GM18867 (cell line): ENCODE measurements around the gene OR8B3.
"Not testable (repeated sequence)": the region's sequence is repeated elsewhere in the genome, so short reads cannot be mapped to it uniquely, and the experiment has no call there.

Experiments
- ATAC-seq: cut with Tn5 transposase; IDR thresholded peaks from one replicate; pipeline ENCODE4 v1.9.1; 2021; ENCODE audit warnings: mild to moderate bottlenecking, moderate library complexity; ENCODE audit not compliant: unreplicated experiment

The OR8B3 gene, protein sequence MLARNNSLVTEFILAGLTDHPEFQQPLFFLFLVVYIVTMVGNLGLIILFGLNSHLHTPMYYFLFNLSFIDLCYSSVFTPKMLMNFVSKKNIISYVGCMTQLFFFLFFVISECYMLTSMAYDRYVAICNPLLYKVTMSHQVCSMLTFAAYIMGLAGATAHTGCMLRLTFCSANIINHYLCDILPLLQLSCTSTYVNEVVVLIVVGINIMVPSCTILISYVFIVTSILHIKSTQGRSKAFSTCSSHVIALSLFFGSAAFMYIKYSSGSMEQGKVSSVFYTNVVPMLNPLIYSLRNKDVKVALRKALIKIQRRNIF

DNA sequence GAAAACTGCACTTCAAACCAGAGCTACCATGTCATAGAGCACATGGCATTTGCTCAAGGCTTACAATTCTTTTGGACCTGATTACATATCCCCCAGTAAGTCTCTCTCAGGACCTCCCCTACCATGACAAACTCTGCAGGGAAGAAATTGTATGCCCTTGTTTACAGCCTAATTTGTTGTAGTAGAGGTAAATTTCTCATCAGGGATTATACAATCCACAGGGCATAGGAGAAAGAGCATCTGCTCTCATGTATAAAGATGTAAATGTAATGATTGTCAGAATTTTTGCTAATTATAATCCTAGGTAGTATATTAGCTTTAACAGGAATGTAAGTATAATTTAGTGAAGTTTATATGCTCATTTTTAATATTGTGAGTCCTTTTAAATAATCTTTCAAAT, at the start of gene OR8B3:
OR8B3 (minus strand) TSS at position 101 of the 400 bp plus-strand sequence. CDS start 1,673 bp downstream, outside the sequence.
- no peak for ATAC-seq

DNA sequence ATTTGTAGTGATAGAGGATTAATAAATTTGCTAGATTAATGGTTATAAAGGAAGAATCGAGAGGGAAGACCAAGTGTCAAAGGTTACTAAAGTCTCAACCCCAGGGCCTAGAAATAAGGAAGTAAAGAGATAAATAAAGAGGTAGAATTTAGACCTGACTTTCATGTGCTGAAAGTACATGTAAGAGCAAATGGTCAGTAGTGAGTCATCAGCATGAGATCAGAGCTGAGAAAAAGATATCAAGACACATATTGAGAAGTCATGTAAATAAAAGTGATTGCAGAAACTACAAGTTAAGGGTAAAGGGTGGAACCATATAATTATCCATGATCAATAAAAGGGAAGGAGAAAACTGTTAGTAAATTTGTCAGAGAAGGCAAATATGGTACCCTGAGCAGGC, 48.1 kb upstream of the OR8B3 start:
- ATAC-seq = no peak

DNA sequence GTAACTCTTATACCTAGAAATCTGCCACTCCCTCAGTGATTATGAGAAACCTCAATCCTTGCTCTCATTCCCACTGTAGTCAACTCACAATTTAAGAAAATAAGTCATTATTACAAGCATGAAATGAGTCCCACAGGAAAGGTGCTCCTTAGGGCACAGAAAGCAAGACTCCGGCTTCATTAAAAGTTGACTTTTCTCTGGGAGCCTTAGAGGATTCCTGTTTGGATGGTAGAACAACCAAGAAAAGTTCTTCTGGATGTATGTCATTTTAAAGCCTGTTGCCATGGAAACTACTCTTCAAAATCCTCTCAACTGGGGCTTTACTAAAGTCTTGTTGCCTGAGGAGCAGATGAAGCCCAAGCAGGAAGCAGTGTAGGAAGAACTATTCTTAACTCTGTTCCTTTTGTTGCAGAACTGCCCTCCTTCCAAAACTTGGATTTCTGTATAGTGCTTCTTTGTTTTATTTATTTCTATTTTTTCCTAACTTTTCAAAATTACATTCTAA, 46.9 kb upstream of the OR8B3 start, which contains the start of gene OR8B8:
OR8B8 (minus strand) TSS at position 51 of the 505 bp plus-strand sequence. CDS start 4,611 bp downstream, outside the sequence.
- ATAC-seq = no peak

DNA sequence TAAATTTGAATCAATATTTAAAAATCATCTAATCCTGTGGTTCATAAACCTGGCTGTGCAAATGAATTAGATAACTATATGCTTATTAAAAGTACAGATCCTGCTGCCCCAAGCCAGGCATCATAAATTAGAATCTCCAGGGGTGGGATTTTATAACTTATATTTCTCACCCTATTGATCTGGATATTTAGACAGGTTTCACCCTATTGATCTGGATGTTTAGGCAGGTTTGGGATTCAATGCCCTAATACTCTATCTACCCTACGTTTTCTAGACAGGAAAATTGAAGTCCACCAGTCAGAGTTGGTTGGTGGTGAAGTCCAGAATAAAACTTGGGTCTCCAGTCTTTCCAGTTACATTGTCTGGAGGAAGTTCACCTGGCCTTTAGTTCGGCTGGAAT, 44.0 kb upstream of the OR8B3 start:
- ATAC-seq = no peak

DNA sequence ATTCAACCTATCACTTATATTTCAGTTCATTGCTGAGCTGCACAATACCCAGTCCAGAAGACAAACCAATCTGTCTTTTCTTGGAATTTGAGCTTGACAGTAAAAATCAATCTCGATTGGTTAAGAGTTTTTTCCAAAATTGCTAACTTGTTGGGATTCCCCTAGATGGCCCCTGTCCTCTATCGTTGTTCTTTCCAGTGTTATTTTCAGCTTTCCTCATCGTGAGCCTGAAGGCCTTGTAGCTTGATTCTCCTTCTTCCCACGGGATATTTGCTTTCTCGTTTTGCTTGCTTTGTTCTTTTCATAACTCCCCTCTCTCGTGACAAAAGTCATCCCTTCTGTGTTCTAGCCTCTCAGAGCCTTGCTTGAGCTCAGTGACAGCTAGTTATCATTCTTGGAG, 43.6 kb upstream of the OR8B3 start:
- ATAC-seq = no peak

DNA sequence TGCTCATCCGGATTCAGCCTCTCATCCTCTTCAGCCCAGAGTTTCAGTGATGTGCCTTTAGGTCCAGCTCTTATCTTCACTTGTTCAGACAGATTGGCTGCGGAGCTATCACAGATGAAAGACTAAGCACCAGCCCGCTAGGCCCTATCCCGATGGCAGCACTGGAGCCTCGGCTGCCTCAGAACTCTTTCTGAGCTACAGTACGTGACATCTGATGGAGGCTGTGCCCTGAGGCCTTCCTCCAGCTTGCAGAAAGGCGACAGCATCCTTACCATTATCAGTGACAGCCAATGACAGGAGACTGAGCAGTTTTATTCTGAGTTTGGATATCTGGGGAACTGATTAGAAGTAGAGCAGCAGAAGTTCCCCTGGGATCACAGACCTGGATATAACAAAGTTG, 42.7 kb upstream of the OR8B3 start:
- ATAC-seq = no peak

DNA sequence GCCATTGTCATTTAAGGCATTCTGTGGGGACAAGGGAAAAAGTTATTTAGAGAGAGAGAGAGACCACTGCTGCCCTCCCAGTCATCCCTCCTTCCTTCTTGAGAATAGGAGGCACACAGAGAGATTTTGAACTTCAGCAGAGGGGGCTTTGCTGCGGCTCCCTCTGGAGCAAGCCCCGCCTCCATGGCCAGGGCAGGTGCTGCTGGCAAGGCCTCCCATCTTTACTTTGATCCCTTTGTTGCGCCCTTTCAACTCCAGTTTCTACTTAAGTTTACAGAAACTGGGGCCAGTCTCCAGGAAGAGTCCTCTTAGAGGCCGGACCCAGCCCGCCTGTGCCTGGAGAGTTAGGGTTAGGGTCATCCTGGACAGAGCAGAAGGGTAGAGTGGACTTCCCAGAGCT, 42.3 kb upstream of the OR8B3 start:
- no peak for ATAC-seq

DNA sequence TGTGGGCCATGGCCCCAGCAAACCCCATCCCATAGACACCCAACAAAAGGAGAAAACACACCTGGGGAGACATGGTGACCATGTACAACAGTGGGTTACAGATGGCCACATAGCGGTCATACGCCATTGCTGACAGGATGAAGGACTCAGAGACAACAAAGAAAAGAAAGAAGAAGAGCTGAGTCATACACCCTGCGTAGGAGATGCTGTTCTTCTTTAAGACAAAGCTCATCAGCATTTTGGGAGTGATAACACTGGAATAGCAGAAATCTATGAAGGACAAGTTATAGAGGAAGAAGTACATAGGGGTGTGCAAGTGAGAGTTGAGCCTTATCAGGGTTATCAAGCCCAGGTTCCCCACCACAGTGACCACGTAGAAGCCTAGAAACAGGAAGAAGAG, 41.8 kb upstream of the OR8B3 start:
- no peak for ATAC-seq

DNA sequence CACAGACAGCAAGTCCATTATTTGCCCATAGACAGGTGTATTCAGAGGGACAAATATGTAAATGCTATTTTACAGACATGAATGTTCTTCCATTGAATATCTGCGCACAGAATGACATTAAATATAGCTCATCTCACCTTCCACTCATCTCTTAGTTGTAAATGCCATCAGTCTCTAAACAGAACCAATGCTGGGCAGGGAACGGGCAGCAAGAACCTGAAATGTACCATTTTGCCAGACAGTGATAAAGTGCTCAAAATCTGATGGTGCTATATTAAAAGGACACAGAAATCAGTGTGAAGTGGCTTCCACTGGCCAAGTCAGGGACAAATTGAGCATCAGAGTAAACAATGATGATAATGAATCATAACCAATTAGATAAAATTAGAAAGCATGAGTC, 35.9 kb upstream of the OR8B3 start:
- ATAC-seq = no peak

DNA sequence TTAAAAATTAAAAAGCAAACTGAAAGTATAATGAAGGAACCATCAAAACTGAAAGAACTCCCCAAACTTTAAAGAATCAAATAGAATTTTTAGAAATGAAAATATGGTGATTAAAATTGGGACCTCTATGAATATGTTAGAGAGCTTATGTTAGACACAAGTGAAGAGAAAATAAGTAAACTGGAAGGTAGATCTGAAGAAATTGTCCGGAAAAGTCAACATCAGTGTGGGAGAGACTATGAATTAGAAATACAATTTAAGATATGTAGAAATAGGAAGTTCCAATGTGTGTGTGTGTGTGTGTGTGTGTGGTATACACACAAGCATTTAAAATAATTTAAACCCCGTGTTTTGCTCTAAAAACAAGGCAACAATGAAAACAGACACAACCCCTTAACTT, 30.8 kb upstream of the OR8B3 start:
- ATAC-seq = no peak

DNA sequence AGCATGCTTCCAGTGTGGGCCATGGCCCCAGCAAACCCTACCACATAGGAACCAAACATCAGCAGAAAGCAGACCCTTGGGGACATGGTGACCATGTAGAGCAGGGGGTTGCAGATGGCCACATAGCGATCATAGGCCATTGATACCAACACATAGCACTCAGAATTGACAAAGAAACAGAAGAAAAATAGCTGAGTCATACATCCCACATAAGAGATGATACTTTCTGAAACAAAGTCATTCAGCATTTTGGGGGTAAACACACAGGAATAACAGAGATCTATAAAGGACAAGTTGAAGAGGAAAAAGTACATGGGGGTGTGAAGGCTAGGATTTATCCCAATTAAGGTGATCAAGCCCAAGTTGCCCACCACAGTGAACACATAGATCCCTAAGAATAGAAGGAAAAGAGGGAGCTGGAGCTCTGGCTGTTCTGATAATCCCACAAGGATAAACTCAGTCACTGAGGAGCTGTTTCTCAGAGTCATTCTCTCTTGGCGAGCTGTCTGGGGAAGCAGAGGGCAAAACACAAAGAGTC, 25.6 kb upstream of the OR8B3 start, which contains the start of gene OR8B4:
OR8B4 (minus strand) TSS at position 488 of the 538 bp plus-strand sequence; CDS start at position 488, 0 bp downstream.
- ATAC-seq = no peak

DNA sequence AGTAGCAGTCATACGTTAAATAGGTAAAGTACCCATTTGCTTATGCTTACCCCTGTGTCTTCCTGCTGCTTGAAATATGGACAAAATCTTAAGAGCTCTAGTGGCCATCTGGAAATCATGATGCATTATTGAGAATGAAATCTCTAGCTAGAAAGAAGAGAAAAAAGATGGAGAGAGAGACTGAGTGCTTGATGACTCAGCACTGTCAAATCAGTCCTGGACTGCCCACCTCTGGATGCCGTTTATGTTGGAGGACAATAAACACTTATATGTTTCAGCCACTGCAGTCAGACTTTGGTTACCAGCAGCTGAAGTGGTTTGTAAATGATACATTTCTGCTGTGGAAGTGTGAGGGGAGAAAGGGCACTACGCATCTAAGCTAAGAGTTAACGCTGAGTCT, 22.2 kb upstream of the OR8B3 start:
- no peak for ATAC-seq

DNA sequence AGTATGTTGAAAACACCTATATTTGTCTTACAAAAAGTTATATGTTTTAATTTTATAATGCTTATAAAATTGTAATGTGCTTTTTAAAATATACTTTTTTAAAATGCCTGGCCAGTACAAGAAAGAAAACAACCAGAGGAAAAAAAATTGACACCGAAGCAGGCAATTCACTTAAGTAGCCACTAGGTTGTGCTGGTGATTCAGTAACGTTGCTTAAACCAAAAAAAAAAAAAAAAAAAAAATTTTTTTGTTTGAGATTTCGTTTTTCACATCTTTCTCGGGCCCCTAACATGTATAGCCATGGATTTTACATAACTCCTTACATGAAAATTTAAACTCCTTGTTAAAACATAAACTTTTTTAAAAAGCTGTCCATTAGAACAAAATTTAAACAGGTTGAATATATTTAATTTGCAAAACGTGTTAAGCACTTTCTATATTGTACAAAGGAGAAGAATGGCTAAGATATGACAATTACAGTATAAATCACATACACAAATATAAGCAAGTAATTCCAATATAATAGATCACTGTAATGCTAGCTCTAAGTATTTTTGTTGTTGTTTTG, 16.6 kb upstream of the OR8B3 start:
- peak; percentile 65 for ATAC-seq

DNA sequence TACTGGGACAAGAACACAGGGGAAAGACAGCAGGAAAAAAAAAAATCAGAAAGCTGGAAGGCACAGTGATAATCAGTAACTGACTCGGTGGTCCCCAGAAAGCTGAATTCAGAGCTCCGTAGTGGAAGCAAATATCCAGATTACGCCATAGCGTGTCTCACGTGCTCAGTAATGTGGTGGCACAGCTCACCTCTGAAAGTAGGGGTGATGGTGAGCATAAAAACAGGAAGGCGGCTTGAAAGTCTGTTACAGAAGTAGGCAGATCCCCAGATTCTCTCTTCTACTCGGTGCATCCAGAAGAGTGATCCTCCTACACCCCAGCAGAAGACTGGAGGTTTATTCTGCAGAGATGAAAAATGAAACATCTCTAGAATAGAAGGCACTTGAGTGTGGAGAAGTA, 11.1 kb upstream of the OR8B3 start:
- ATAC-seq = no peak

DNA sequence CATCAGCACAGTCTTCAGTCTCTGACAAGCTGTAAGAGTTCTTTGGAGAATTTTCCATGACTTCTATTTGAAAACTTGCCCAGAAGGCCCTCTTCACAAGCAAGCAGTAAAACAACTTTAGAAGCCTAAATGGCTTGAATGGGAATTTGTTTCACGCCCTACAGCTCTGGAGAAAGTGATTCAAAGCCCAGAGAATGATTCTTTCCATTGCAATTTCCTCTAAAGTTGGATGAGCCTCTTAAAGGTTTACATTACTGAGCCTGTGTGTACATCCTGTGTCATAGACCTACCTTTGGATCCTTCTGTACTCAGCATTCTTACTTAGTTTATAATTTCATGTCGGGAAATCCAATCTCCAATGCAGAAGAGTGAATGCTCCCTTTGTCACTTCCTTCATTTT, 6.8 kb upstream of the OR8B3 start:
- ATAC-seq = no peak

DNA sequence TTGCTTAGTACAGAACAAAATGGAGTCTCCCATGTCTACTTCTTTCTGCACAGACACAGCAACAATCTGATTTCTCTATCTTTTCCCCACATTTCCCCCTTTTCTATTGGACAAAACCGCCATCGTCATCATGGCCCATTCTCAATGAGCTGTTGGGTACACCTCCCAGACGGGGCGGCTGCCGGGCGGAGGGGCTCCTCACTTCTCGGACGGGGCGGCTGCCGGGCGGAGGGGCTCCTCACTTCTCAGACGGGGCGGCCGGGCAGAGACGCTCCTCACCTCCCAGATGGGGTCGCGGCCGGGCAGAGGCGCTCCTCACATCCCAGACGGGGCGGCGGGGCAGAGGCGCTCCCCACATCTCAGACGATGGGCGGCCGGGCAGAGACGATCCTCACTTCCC, 4.4 kb upstream of the OR8B3 start:
- not testable (repeated sequence) for ATAC-seq

DNA sequence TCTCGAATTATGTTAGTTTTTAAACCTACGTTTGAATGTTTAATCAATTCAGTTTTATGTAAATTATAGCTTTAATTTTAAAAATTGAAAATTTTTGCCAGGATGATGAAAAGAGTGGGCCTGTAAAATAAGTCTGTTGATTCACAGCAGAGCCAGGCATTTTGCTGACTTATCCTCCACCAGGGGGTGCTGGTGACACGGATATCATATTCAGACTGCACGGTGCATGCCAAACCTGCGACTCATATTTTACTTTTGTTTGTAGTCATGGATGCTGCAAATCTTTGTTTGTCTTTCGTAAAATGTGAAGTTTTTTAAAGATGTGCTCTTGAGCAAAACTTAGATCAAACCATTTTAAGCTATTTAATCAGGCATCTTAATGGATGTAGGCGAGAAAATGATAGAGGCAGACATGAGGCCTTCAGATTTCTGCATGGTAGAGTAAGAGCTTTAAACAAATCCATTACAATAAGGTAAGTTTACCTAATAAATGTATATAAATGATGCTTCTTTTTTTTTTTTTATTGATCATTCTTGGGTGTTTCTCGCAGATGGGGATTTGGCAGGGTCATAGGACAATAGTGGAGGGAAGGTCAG, 3.6 kb upstream of the OR8B3 start:
- peak; percentile 95 for ATAC-seq

DNA sequence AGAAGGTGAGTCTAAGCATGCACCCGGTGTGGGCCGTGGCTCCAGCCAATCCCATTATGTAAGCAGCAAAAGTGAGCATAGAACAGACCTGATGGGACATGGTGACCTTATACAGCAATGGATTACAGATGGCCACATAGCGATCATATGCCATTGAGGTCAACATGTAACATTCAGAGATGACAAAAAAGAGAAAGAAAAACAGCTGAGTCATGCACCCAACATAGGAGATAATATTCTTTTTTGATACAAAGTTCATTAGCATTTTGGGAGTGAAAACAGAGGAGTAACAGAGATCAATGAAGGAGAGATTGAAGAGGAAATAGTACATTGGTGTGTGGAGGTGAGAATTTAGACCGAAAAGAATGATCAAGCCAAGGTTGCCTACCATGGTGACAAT, 2.0 kb downstream of the OR8B3 start:
- not testable (repeated sequence) for ATAC-seq

DNA sequence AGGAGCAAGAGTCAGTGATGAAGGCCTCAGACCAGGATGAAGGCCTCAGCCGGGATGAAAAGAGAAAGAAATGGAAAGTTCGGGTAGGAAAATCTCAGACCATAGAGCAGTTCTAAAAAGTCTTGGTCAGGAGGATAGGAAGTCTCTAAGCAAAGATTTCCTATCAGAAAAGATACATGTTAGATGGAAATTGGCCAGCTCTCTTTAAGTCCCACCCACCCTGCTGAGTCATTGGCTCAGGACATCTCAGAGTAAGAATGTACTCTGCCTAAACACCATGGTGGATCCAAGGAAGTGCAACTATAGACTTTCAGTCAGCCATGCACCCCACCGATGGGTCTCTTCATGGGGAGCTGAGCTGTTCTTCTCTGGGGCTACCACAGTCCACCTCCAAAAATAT, 4.4 kb downstream of the OR8B3 start:
- no peak for ATAC-seq

DNA sequence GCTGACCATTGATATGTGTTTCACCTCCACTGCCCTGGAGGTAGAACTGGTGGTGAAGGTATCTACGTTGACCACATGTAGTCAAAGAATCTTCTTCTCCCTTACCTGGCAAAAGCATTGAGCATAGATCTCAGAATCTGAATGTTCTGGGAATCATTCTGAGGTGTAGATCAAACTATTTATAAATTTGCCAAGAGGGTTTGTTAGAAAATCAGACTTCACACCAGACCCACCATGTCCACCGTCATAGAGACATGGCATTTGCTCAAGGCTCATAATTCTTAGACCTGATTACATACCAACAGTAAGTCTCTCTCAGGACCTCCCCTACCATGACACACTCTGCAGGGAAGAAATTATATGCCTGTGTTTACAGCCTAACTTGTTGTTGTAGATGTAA, 14.4 kb downstream of the OR8B3 start, which contains the start of gene OR8B2:
OR8B2 (minus strand) TSS at position 101 of the 400 bp plus-strand sequence. CDS start 1,156 bp downstream, outside the sequence.
- no peak for ATAC-seq

DNA sequence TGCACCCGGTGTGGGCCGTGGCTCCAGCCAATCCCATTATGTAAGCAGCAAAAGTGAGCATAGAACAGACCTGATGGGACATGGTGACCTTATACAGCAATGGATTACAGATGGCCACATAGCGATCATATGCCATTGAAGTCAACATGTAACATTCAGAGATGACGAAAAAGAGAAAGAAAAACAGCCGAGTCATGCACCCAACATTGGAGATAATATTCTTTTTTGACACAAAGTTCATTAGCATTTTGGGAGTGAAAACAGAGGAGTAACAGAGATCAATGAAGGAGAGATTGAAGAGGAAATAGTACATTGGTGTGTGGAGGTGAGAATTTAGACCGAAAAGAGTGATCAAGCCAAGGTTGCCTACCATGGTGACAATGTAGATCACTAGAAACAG, 16.0 kb downstream of the OR8B3 start:
- not testable (repeated sequence) for ATAC-seq

DNA sequence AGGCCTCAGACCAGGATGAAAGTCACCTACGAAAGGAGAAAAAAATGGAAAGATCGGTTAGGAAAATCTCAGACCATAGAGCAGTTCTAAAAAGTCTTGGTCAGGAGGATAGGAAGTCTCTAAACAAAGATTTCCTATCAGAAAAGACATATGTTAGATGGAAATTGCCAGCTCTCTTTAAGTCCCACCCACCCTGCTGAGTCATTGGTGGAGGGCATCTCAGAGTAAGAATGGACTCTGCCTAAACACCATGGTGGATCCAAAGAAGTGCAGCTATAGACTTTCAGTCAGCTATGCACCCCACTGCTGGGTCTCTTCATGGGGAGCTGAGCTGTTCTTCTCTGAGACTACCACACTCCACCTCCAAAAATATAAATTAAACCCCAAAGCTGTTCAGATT, 18.2 kb downstream of the OR8B3 start:
- no peak for ATAC-seq
